PC-9 (cell line): Measurements from ENCODE around the gene EGLN1.

Experiments
- CTCF ChIP-seq: fragments of 200-600 bp; sonication (generic); conservative IDR thresholded peaks from 2 replicates; pipeline ENCODE4 v1.6.1; 2017; ENCODE audit warnings: mixed run types, antibody characterized with exemption, mild to moderate bottlenecking, moderate library complexity
- EZH2 ChIP-seq: fragments of 200-600 bp; sonication (generic); IDR thresholded peaks from 2 replicates; pipeline ENCODE4 v1.8.0; 2017; ENCODE audit warnings: antibody characterized with exemption, low read depth

DNA sequence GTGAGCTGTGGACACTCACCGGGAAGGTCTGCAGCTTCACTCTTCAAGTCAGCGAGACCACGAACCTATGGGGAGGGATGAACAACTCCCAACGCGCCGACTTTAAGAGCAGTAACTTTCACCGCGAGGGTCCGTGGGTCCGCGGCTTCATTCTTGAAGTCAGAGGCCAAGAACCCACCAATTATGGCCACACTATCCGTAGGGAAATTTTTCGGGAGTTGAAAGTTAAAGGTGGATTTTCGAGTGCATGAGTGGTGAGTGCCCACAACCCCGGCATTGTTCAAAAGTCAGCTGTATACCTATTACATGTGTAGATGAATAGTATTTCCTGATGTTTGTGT is 104.1 kb downstream of the EGLN1 start:
- TF ChIP-seq CTCF (no peak), EZH2 (no peak)
